Erythroblast (primary cell): ENCODE data around the gene SMURF2.

Experiments
- GATA1 ChIP-seq: IDR thresholded peaks from 2 replicates; pipeline ENCODE4 v1.6.1; 2011; ENCODE audit warnings: low read depth, mild to moderate bottlenecking, control low read depth, low read length, moderate library complexity
- POLR2A ChIP-seq: IDR thresholded peaks from 2 replicates; pipeline ENCODE4 v1.6.1; 2011; ENCODE audit warnings: mild to moderate bottlenecking, low read length

DNA sequence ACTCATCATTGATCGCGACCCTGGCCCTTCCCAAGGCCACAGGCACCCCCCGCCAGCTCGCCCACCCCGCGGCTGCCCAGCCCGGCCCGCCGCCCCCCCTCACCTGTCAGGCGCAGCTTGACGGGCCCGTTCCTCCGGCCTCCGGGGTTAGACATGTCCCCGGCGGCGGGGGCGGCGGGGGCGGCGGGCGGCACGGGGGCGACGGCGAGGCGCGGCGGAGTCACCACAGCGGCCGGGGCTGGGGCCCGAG is 456 bp downstream of the SMURF2 start:
- TF ChIP-seq POLR2A (no peak), GATA1 (no peak)
